ENCODE results near the gene TRMT2A.
"Not testable (repeated sequence)": the region's sequence is repeated elsewhere in the genome, so short reads cannot be mapped to it uniquely, and the experiment has no call there.

The TRMT2A gene

GRCh38 chr22:20083157-20083890 is 33.7 kb downstream of the TRMT2A start:
- no peak for DNase-seq

GRCh38 chr22:20080776-20081654 is 36.0 kb downstream of the TRMT2A start:
- DNase-seq, result peak in 2 of 3 experiments; percentile 35 to 66

GRCh38 chr22:20080445-20080775 is 36.6 kb downstream of the TRMT2A start:
- peak; percentile 58 to 87 (median 73) for DNase-seq

- DNase-seq, result peak; percentile 92 to 94 (median 92)
Observed at GRCh38 chr22:20079745-20080444, 37.1 kb downstream of the TRMT2A start, which contains the start of gene DGCR8. Gene DGCR8, plus strand, starts transcription at chr22:20080241. Its CDS starts 5,723 bp downstream, at chr22:20085964.

GRCh38 chr22:20076627-20077172 is 40.3 kb downstream of the TRMT2A start:
- DNase-seq, result no peak

- DNase-seq, result no peak
Observed at GRCh38 chr22:20071524-20071972, 45.5 kb downstream of the TRMT2A start.

- no peak for DNase-seq
Observed at GRCh38 chr22:20069331-20070042, 47.5 kb downstream of the TRMT2A start.

GRCh38 chr22:20068640-20069039 is 48.4 kb downstream of the TRMT2A start:
- DNase-seq, result no peak

GRCh38 chr22:20067384-20067682 is 49.7 kb downstream of the TRMT2A start:
- not testable (repeated sequence) for DNase-seq

- no peak for DNase-seq
Observed at GRCh38 chr22:20066617-20067383, 50.2 kb downstream of the TRMT2A start.

GRCh38 chr22:20065896-20066616 is 51.0 kb downstream of the TRMT2A start:
- DNase-seq, result no peak

- DNase-seq, result no peak
Observed at GRCh38 chr22:20064545-20065262, 52.3 kb downstream of the TRMT2A start.

GRCh38 chr22:20064140-20064480 is 52.9 kb downstream of the TRMT2A start:
- no peak for DNase-seq

GRCh38 chr22:20063271-20064139 is 53.5 kb downstream of the TRMT2A start:
- no peak for DNase-seq

GRCh38 chr22:20062766-20063083 is 54.3 kb downstream of the TRMT2A start:
- DNase-seq, result no peak

- DNase-seq, result no peak
Observed at GRCh38 chr22:20062043-20062765, 54.8 kb downstream of the TRMT2A start.
